SU-DHL-6 (cell line): Measurements from ENCODE around the gene KAZN.

Experiments
- H2AFZ ChIP-seq: fragments of 200-600 bp; sonication (generic); 2 replicates; pipeline ENCODE4 v1.6.1; 2014; ENCODE audit warnings: low read depth, mild to moderate bottlenecking, moderate library complexity, mixed read lengths, antibody characterized with exemption, low read length; ENCODE audit not compliant: severe bottlenecking
- H3F3A ChIP-seq: fragments of 200-600 bp; shearing (Covaris generic); 2 replicates; pipeline ENCODE4 v1.6.0; 2016; ENCODE audit warnings: antibody characterized with exemption, mild to moderate bottlenecking; ENCODE audit not compliant: insufficient read depth
- H3K27ac ChIP-seq: fragments of 200-600 bp; sonication (generic); 2 replicates; pipeline ENCODE4 v1.5.1; 2016; ENCODE audit warnings: low read depth, mild to moderate bottlenecking, low read length, moderate library complexity, mixed read lengths
- H3K27me3 ChIP-seq: fragments of 200-600 bp; sonication (generic), shearing (Covaris generic); 2 replicates; pipeline ENCODE4 v1.6.0; 2014; ENCODE audit warnings: mild to moderate bottlenecking, low read length
- H3K36me3 ChIP-seq: fragments of 200-600 bp; sonication (generic); 2 replicates; pipeline ENCODE4 v1.6.1; 2014; ENCODE audit warnings: mild to moderate bottlenecking, low read length, mixed read lengths
- H3K4me2 ChIP-seq: fragments of 300-600, 200-600 bp; shearing (Covaris generic), sonication (generic); 2 replicates; pipeline ENCODE4 v1.6.0; 2014; ENCODE audit warnings: low read length, low read depth, mild to moderate bottlenecking; ENCODE audit not compliant: poor library complexity, severe bottlenecking
- H3K4me3 ChIP-seq: fragments of 200-600 bp; sonication (generic); 2 replicates; pipeline ENCODE4 v1.5.1; 2014; ENCODE audit warnings: antibody characterized with exemption, low read length, mild to moderate bottlenecking, mixed read lengths; ENCODE audit not compliant: insufficient read depth, poor library complexity, severe bottlenecking
- H3K79me2 ChIP-seq: fragments of 200-600 bp; sonication (generic); 2 replicates; pipeline ENCODE4 v1.6.1; 2014; ENCODE audit warnings: mild to moderate bottlenecking, low read length, moderate library complexity; ENCODE audit not compliant: insufficient read depth
- H3K9ac ChIP-seq: fragments of 200-600 bp; sonication (generic); 2 replicates; pipeline ENCODE4 v1.7.0; 2014; ENCODE audit warnings: mild to moderate bottlenecking, low read length
- H3K9me2 ChIP-seq: fragments of 200-600 bp; sonication (generic); replicated peaks from 2 replicates; pipeline ENCODE4 v1.6.1; 2014; ENCODE audit warnings: low read length; ENCODE audit not compliant: insufficient read depth
- H3K9me3 ChIP-seq: fragments of 200-600 bp; sonication (generic); 2 replicates; pipeline ENCODE4 v1.6.1; 2014; ENCODE audit warnings: low read length, mixed read lengths; ENCODE audit not compliant: insufficient read depth
- H4K20me1 ChIP-seq: fragments of 200-600 bp; sonication (generic); 2 replicates; pipeline ENCODE4 v1.6.1; 2014; ENCODE audit warnings: low read depth, mild to moderate bottlenecking, antibody characterized with exemption, low read length, moderate library complexity, mixed read lengths
- EZH2phosphoT487 ChIP-seq: fragments of 200-600 bp; sonication (generic), shearing (Covaris generic); conservative IDR thresholded peaks from 2 replicates; pipeline ENCODE4 v1.6.1; 2018; ENCODE audit warnings: mild to moderate bottlenecking, antibody characterized with exemption, low read length, moderate library complexity, mixed read lengths
- TF ChIP-seq, protein P1 (sequence below): fragments of 200-600 bp; sonication (generic); IDR thresholded peaks from one replicate; pipeline ENCODE4 v1.5.1; 2017; ENCODE audit warnings: antibody characterized with exemption, mild to moderate bottlenecking, low read length, moderate library complexity; ENCODE audit not compliant: insufficient read depth, poor library complexity, severe bottlenecking

Gene KAZN

GRCh38 chr1:14699620-14700019, 101.1 kb downstream of the KAZN start:
- H3K36me3 ChIP-seq = no peaks in the 10 kb centered on the region
- no peaks in the 10 kb centered on the region for H4K20me1 ChIP-seq
- H3K4me3 ChIP-seq = no peak overlapping the region
- no peak for TF ChIP-seq EZH2phosphoT487
- TF ChIP-seq, protein P1, sequence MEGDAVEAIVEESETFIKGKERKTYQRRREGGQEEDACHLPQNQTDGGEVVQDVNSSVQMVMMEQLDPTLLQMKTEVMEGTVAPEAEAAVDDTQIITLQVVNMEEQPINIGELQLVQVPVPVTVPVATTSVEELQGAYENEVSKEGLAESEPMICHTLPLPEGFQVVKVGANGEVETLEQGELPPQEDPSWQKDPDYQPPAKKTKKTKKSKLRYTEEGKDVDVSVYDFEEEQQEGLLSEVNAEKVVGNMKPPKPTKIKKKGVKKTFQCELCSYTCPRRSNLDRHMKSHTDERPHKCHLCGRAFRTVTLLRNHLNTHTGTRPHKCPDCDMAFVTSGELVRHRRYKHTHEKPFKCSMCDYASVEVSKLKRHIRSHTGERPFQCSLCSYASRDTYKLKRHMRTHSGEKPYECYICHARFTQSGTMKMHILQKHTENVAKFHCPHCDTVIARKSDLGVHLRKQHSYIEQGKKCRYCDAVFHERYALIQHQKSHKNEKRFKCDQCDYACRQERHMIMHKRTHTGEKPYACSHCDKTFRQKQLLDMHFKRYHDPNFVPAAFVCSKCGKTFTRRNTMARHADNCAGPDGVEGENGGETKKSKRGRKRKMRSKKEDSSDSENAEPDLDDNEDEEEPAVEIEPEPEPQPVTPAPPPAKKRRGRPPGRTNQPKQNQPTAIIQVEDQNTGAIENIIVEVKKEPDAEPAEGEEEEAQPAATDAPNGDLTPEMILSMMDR = no peak
- H3K9ac ChIP-seq = no peak overlapping the region
- no peak overlapping the region for H3K4me2 ChIP-seq
- no peaks in the 10 kb centered on the region for H3K9me3 ChIP-seq
- H3F3A ChIP-seq = no peaks in the 10 kb centered on the region
- H3K27ac ChIP-seq = no peak overlapping the region
- H3K27me3 ChIP-seq = no peaks in the 10 kb centered on the region
- H2AFZ ChIP-seq = no peak overlapping the region
- H3K9me2 ChIP-seq = no peaks in the 10 kb centered on the region
- no peaks in the 10 kb centered on the region for H3K79me2 ChIP-seq

DNA sequence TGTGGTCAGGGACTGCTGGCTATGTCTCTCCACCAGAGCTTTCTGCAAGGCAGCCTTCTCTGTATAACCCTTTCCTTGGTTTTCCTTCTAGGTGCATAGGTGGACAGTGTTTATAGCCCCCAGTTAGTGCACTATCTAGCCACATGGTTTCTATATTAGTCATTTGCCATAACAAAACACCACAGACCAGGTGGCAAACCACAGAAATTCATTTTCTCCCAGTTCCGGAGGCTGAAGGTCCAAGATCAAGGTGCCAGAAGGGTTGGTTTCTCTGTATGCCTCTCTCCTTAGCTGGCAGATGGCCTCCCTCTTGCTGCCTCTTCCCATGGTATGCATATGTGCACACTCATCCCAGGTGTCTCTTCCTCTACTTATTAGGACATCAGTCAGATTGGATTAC, 106.4 kb downstream of the KAZN start:
- Histone ChIP-seq H3K36me3 (no peaks in the 10 kb centered on the region), H3K79me2 (no peaks in the 10 kb centered on the region), H3K27ac (no peak overlapping the region), H3K27me3 (no peaks in the 10 kb centered on the region), H3K4me2 (no peak overlapping the region), H3K9me3 (no peaks in the 10 kb centered on the region), H3K9ac (no peak overlapping the region), H3K4me3 (no peak overlapping the region), H2AFZ (no peak overlapping the region), H3K9me2 (no peaks in the 10 kb centered on the region), H4K20me1 (no peaks in the 10 kb centered on the region), H3F3A (no peaks in the 10 kb centered on the region)
- TF ChIP-seq, protein P1 = no peak
- TF ChIP-seq EZH2phosphoT487 = no peak

DNA sequence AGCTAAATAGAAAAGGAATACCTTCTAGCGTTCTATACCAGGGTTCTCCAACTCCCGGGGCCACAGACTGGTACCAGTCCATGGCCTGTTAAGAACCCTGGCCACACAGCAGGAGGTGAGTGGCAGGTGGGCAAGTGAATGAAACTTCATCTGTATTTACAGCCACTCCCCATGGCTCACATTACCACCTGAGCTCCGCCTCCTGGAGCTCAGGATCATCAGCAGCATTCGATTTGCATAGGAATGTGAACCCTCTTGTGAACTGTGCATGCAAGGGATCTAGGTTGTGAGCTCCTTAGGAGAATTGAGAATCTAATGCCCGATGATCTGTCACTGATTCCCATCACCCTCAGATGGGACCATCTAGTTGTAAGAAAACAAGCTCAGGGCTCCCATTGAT, 107.3 kb downstream of the KAZN start:
- Histone ChIP-seq H3K9me3 (no peaks in the 10 kb centered on the region), H2AFZ (no peak overlapping the region), H3K36me3 (no peaks in the 10 kb centered on the region), H3K27ac (no peak overlapping the region), H4K20me1 (no peaks in the 10 kb centered on the region), H3K9me2 (no peaks in the 10 kb centered on the region), H3K9ac (no peak overlapping the region), H3F3A (no peaks in the 10 kb centered on the region), H3K4me3 (no peak overlapping the region), H3K27me3 (no peaks in the 10 kb centered on the region), H3K79me2 (no peaks in the 10 kb centered on the region), H3K4me2 (no peak overlapping the region)
- TF ChIP-seq, protein P1 = no peak
- no peak for TF ChIP-seq EZH2phosphoT487

GRCh38 chr1:14706631-14707030, 108.1 kb downstream of the KAZN start:
- no peak overlapping the region for H2AFZ ChIP-seq
- H3K9ac ChIP-seq = no peak overlapping the region
- no peaks in the 10 kb centered on the region for H3K79me2 ChIP-seq
- TF ChIP-seq EZH2phosphoT487 = no peak
- TF ChIP-seq, protein P1 = no peak
- no peaks in the 10 kb centered on the region for H3K9me3 ChIP-seq
- no peak overlapping the region for H3K27ac ChIP-seq
- H3K27me3 ChIP-seq = no peaks in the 10 kb centered on the region
- H3K36me3 ChIP-seq = no peaks in the 10 kb centered on the region
- no peaks in the 10 kb centered on the region for H4K20me1 ChIP-seq
- no peaks in the 10 kb centered on the region for H3F3A ChIP-seq
- no peaks in the 10 kb centered on the region for H3K9me2 ChIP-seq
- no peak overlapping the region for H3K4me2 ChIP-seq
- no peak overlapping the region for H3K4me3 ChIP-seq
